GM18508 (cell line): ENCODE data around the gene ERN1.
"Not testable (repeated sequence)": the region's sequence is repeated elsewhere in the genome, so short reads cannot be mapped to it uniquely, and the experiment has no call there.

Experiments
- ATAC-seq: cut with Tn5 transposase; IDR thresholded peaks from one replicate; pipeline ENCODE4 v1.9.1; 2021; ENCODE audit warnings: moderate number of reproducible peaks; ENCODE audit not compliant: insufficient read depth, unreplicated experiment

Gene ERN1

DNA sequence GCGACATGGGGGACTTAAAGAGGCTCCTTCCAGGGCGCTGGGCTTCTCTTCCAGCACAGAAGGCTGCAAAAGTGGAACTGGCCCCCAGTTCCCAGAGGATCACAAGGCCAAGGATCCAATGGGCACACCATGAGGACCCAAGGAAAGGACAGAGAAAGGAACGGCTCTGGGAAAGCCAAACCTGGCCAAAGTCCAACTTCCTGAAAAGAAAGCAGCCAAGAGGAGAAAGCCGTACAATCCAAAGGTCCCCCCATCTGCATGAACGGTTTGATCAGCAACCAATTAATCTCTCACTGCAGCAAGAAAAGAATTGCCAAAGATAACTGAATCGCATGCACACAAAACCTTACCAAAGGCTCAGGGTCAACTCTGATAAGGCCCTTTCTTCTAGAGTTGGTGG, 89.7 kb downstream of the ERN1 start:
- ATAC-seq: no peak

GRCh38 chr17:64039106-64039400, 90.9 kb downstream of the ERN1 start:
- no peak for ATAC-seq

- no peak for ATAC-seq
Measured at GRCh38 chr17:64038331-64039105, 91.4 kb downstream of the ERN1 start.

- ATAC-seq: no peak
Measured at GRCh38 chr17:64037802-64038201, 92.1 kb downstream of the ERN1 start.

DNA sequence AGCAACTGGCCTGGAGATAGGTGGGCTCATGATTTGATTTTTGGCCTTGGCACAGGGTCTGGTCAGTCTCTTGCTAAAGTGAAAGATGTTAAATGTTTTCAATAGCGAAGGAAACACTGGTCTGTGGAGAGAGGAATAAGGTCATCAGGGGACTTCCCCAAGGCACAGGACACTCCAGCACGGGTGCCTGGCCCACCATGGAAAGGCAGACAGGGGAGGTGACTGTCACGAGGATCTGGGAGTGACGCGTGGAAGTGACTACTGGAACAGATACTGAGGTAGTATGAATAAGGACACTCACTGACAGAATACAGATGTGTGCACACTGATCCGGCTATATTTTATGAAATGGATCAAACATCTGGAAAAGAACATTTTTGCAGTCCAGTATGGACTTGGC, 92.8 kb downstream of the ERN1 start:
- ATAC-seq: no peak

- ATAC-seq: no peak
Measured at GRCh38 chr17:64036198-64036922, 93.6 kb downstream of the ERN1 start.

- ATAC-seq: no peak
Measured at GRCh38 chr17:64032081-64032480, 97.9 kb downstream of the ERN1 start.

DNA sequence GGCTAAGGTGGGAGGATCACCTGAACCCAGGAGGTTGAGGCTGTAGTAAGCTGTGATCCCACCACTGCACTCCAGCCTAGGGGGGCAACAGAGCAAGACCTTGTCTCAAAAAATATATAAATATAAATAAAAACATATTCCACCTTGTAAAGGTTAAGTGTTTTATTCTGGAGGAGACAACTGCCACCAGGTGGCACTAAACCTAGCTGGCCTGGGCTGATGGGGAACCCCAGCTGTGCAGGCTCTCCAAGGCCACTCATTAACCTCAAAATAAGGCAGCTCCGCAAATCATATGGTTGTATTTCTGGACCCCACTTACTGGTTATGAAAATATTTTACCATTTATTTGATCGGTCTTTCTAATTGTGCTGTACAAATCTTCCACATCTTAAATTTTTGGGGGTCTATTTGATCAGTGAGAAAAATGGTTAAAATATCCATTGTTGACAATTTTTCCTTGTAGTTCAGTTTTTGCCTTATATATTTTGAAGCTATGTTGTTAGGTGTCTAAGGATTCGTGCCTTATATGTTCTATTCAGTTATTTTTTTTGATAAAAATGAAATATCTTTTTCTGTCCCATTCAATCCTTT, 101.0 kb downstream of the ERN1 start:
- ATAC-seq: no peak

DNA sequence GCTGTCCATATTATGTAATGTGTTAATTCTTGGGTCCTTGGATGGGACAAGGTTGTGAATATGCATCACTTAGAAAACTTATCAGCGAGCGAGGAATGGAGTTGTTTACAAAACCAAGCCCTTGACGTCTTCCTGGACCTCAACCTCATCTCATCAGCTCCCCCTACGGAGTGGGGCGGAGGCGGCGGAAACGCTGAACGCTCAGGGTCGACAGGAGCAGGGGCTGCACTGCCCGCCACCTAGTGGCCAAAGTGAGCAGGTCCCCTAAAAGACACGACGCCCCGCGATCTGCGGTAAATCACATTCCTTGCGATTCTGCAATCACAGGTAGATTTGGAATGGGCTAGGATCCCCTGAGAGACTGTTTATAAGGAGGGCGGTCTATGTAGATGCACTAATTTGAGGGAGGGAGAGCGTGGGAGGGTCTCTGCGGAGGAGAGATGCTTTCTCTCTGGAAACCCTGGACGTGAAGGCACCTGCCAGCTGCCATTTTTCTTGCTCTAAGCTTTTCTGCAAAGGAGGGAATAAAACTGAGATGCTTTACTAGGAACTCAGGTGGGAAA, 104.1 kb downstream of the ERN1 start:
- ATAC-seq: no peak

DNA sequence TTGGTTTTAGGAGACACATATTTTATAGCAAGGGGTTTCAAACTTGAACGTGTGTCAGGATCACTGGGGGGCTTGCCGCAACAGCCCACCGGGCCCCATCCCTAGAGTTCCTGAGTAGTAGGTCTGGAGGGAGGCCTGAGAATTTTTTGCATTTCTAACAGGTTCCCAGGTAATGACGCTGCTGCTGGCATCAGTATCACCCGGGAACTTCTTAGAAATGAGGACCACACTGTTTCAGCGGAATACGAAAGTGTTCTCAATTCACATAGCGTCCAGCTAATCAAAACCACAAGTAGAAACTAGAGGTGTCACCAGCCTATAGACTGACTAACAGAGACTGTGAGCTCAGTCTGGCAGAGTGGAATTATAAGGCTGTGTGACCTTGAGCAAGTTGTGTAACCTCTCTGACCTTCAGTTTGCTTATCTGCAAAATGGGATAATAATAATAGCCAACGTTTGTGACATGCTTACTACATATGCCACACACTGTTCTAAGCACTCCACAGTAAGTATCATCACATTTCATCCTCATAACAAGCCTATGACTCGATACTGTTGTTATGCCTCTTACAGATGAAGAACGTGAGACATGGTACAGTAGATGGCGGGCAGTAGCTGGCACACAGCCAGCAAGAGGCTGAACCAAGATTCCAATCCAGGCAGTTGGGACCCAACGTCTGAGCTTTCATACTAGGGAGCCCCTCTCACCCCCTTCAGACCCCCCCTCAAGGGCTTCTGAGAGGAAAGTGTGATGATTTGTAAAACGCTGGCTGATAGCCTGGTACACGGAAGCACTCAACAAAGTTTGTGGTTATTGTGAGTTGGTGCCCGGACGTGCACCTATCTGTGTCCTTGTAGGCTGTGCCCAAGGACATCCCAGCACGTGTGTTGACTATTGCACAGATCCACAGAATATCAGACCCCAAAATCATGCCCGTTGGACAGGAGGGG, 104.9 kb downstream of the ERN1 start:
- no peak for ATAC-seq

GRCh38 chr17:64024215-64024654, 105.7 kb downstream of the ERN1 start:
- ATAC-seq: no peak

DNA sequence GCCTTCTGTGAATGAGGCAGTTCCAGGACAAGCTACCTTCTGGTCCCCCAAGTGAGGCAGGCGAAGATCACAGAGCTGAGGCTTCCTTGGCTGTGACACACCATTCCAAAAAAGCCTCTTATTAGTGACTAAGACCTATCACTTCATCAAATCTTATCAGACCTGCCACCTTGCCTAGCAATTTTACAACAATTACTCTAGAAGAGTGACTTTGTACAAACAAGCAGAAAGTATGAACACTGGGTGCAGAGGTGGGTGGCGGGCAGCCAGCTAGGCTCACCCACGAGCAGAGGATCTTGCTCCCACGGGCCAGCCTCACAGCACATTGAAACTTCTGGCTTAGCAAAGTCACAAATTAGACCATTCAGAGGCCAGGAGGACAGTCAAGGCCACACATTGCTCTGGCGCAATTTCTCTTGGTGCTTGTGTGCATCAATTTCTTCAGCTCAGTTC, 107.3 kb downstream of the ERN1 start:
- ATAC-seq: no peak

DNA sequence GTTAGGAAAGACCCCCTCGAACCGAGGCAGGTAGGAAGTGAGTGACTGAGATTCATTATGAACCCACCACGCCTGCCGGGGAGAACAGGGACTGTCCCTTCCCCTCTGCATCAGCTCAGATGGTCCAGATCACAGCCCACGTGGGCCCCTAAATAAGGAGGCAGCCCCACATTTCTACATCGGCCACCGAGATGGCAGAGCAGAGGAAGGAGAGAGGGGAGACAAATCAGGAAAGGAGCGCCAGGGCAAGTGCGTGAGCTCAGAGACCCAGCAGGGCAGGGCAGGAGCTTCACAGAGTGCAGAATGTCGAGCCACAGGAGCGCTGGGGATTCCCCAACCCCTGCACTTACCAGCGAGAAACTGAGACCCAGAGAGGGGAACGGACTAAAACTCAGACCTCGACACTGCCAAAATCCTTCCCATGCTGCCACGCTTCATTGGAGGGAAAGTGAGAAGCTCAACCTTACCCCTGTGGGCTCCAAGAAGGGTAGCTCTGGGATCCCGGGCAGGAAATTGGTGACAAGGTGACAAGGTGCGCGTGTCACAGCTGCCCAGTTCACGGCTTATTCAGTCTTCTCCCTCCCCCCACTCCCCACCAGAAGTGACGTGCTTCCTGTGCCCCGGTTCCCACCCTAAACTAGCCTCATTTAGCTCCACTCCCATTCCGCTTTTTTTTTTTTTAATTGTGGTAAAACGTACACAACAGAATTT, 109.7 kb downstream of the ERN1 start, which contains the start of gene ICAM2:
TSS of gene ICAM2 (minus strand) at position 578 of the 711 bp plus-strand sequence. CDS start 13,942 bp downstream, outside the sequence.
- no peak for ATAC-seq

- not testable (repeated sequence) for ATAC-seq
Measured at GRCh38 chr17:64019551-64019961, 110.4 kb downstream of the ERN1 start.

- no peak for ATAC-seq
Measured at GRCh38 chr17:64017381-64017980, 112.5 kb downstream of the ERN1 start.

- no peak for ATAC-seq
Measured at GRCh38 chr17:64016974-64017373, 113.0 kb downstream of the ERN1 start.

- ATAC-seq: no peak
Measured at GRCh38 chr17:64016231-64016784, 113.6 kb downstream of the ERN1 start.

GRCh38 chr17:64015447-64015846, 114.5 kb downstream of the ERN1 start:
- no peak for ATAC-seq
